Measurements from ENCODE around the gene SPATA45.
"Not testable (repeated sequence)": the region's sequence is repeated elsewhere in the genome, so short reads cannot be mapped to it uniquely, and the experiment has no call there.

SPATA45 gene

GRCh38 chr1:212873518-212873917 is 26.1 kb upstream of the SPATA45 start:
- no peaks in the 10 kb centered on the region for H3K27me3 ChIP-seq (ENCODE audit: insufficient read depth, poor library complexity, severe bottlenecking)
- H3K27ac ChIP-seq (ENCODE audit: poor library complexity, severe bottlenecking): no peak overlapping the region
- DNase-seq (ENCODE audit: low spot score): no peak
- H3K4me1 ChIP-seq (ENCODE audit: insufficient read depth, poor library complexity, severe bottlenecking): no peaks in the 10 kb centered on the region
- TF ChIP-seq, protein P1, sequence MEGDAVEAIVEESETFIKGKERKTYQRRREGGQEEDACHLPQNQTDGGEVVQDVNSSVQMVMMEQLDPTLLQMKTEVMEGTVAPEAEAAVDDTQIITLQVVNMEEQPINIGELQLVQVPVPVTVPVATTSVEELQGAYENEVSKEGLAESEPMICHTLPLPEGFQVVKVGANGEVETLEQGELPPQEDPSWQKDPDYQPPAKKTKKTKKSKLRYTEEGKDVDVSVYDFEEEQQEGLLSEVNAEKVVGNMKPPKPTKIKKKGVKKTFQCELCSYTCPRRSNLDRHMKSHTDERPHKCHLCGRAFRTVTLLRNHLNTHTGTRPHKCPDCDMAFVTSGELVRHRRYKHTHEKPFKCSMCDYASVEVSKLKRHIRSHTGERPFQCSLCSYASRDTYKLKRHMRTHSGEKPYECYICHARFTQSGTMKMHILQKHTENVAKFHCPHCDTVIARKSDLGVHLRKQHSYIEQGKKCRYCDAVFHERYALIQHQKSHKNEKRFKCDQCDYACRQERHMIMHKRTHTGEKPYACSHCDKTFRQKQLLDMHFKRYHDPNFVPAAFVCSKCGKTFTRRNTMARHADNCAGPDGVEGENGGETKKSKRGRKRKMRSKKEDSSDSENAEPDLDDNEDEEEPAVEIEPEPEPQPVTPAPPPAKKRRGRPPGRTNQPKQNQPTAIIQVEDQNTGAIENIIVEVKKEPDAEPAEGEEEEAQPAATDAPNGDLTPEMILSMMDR (IDR thresholded peaks at IDR 0.05; ENCODE audit: poor library complexity, severe bottlenecking): no peak
- H3K36me3 ChIP-seq (ENCODE audit: low read depth): peaks cover 17% of the 10 kb centered on the region
- no peak overlapping the region for H3K4me3 ChIP-seq (ENCODE audit: severe bottlenecking)
- no peaks in the 10 kb centered on the region for H3K9me3 ChIP-seq (ENCODE audit: severe bottlenecking)
- no peak for ATAC-seq (ENCODE audit: low read depth)

- H3K36me3 ChIP-seq (ENCODE audit: low read depth): peaks cover 22% of the 10 kb centered on the region
- H3K4me3 ChIP-seq (ENCODE audit: severe bottlenecking): no peak overlapping the region
- H3K4me1 ChIP-seq (ENCODE audit: insufficient read depth, poor library complexity, severe bottlenecking): no peaks in the 10 kb centered on the region
- no peak for ATAC-seq (ENCODE audit: low read depth)
- H3K27me3 ChIP-seq (ENCODE audit: insufficient read depth, poor library complexity, severe bottlenecking): no peaks in the 10 kb centered on the region
- TF ChIP-seq, protein P1 (IDR thresholded peaks at IDR 0.05; ENCODE audit: poor library complexity, severe bottlenecking): no peak
- no peak for DNase-seq (ENCODE audit: low spot score)
- no peak overlapping the region for H3K27ac ChIP-seq (ENCODE audit: poor library complexity, severe bottlenecking)
- H3K9me3 ChIP-seq (ENCODE audit: severe bottlenecking): no peaks in the 10 kb centered on the region
Measured at GRCh38 chr1:212871976-212872375, 24.5 kb upstream of the SPATA45 start.

- H3K27me3 ChIP-seq (ENCODE audit: insufficient read depth, poor library complexity, severe bottlenecking): no peaks in the 10 kb centered on the region
- H3K36me3 ChIP-seq (ENCODE audit: low read depth): peaks cover 8% of the 10 kb centered on the region
- H3K27ac ChIP-seq (ENCODE audit: poor library complexity, severe bottlenecking): no peak overlapping the region
- H3K4me1 ChIP-seq (ENCODE audit: insufficient read depth, poor library complexity, severe bottlenecking): no peaks in the 10 kb centered on the region
- H3K4me3 ChIP-seq (ENCODE audit: severe bottlenecking): no peak overlapping the region
- H3K9me3 ChIP-seq (ENCODE audit: severe bottlenecking): no peaks in the 10 kb centered on the region
- ATAC-seq (ENCODE audit: low read depth) (no peak), DNase-seq (ENCODE audit: low spot score) (no peak)
- TF ChIP-seq, protein P1 (IDR thresholded peaks at IDR 0.05; ENCODE audit: poor library complexity, severe bottlenecking): no peak
Measured at GRCh38 chr1:212867192-212867591, 19.7 kb upstream of the SPATA45 start.

GRCh38 chr1:212864201-212864600 is 16.8 kb upstream of the SPATA45 start:
- H3K4me1 ChIP-seq (ENCODE audit: insufficient read depth, poor library complexity, severe bottlenecking): no peaks in the 10 kb centered on the region
- H3K36me3 ChIP-seq (ENCODE audit: low read depth): peaks cover 17% of the 10 kb centered on the region

GRCh38 chr1:212863345-212863744 is 15.9 kb upstream of the SPATA45 start:
- H3K36me3 ChIP-seq (ENCODE audit: low read depth): peaks cover 17% of the 10 kb centered on the region
- not testable (repeated sequence) for H3K27me3 ChIP-seq (ENCODE audit: insufficient read depth, poor library complexity, severe bottlenecking); H3K27ac ChIP-seq (ENCODE audit: poor library complexity, severe bottlenecking); ATAC-seq (ENCODE audit: low read depth); H3K9me3 ChIP-seq (ENCODE audit: severe bottlenecking); H3K4me1 ChIP-seq (ENCODE audit: insufficient read depth, poor library complexity, severe bottlenecking); H3K4me3 ChIP-seq (ENCODE audit: severe bottlenecking); DNase-seq (ENCODE audit: low spot score)

More at GRCh38 chr1:212864201-212864600, 16.8 kb upstream of the SPATA45 start:
- no peak for ATAC-seq (ENCODE audit: low read depth)
- H3K27me3 ChIP-seq (ENCODE audit: insufficient read depth, poor library complexity, severe bottlenecking): no peaks in the 10 kb centered on the region
- DNase-seq (ENCODE audit: low spot score): no peak
- H3K9me3 ChIP-seq (ENCODE audit: severe bottlenecking): no peaks in the 10 kb centered on the region
- H3K4me3 ChIP-seq (ENCODE audit: severe bottlenecking): no peak overlapping the region
- no peak overlapping the region for H3K27ac ChIP-seq (ENCODE audit: poor library complexity, severe bottlenecking)
- TF ChIP-seq, protein P1 (IDR thresholded peaks at IDR 0.05; ENCODE audit: poor library complexity, severe bottlenecking): no peak

All from RWPE2 (cell line).